ENCODE data around the gene PPHLN1.

GRCh38 chr12:42298887-42299286 lies 27.1 kb upstream of the PPHLN1 start:
- TF ChIP-seq EZH2 (IDR thresholded peaks at IDR 0.05; ENCODE audit: borderline replicate concordance, low read length) (no peak), CTCF (conservative IDR thresholded peaks at IDR 0.05 in 1 of 2, IDR thresholded peaks at IDR 0.05 in 1 of 2; ENCODE audit: extremely low read depth in 1 of 2, insufficient read depth in 1 of 2, low read depth in 1 of 2, low read length in 2 of 2) (no peak)
